K562 (cell line): ENCODE results near the gene BMI1. TPM values are rescaled to one million over a fixed set of nuclear protein-coding genes. Genes with fewer than 3 reads are reported as not detected.

ENCODE experiments used
- ATAC-seq: fragments of 200-7000 bp; cut with Tn5 transposase; 3 replicates; pipeline ENCODE4 v1.9.1; 2020; ENCODE audit warnings: moderate library complexity
- BruUV-seq: library from RNA; stranded (reverse); fragments of 400-500 nt; replicated peaks from 2 replicates; lab custom pipeline; 2021; lab: Mats Ljungman, UMichigan
- CTCF ChIA-PET: fragments of 300-600 bp; formaldehyde crosslinking; extraction: SDS; loops from one replicate; lab custom pipeline; 2021; ENCODE audit warnings: low intra/inter-chr PET ratio; lab: Yijun Ruan, JAX
- POLR2A ChIA-PET: fragments of 300-600, 350-650 bp; sonication (Branson Sonifier 250); formaldehyde crosslinking; extraction: SDS; loops from one replicate; lab custom pipeline; 2021; ENCODE audit warnings: antibody characterized with exemption, inconsistent platforms; lab: Yijun Ruan, JAX
- DNase-seq, 4 experiments: peaks; one replicate each; pipeline versions ENCODE4 v3.0.0 to v3.0.0-alpha.2; 2011 to 2018; ENCODE audit warnings: low spot score in 3 of 4, mixed read lengths in 3 of 4; ENCODE audit errors: extremely low read depth in 1 of 4
- FAIRE-seq: peaks from 2 replicates; lab custom pipeline; 2011; peaks lifted over from hg19 to GRCh38; lab: Jason Lieb, UNC
- H2AFZ ChIP-seq: 2 replicates; pipeline ENCODE4 v1.6.0; 2011; ENCODE audit warnings: low read depth, low read length, control low read depth, inconsistent platforms
- H3K27ac ChIP-seq: fragments of 200-600 bp; 3 replicates; pipeline ENCODE4 v1.8.0; 2011; ENCODE audit warnings: low read depth, mild to moderate bottlenecking, control low read depth, inconsistent platforms, low read length, moderate library complexity, mixed read lengths; ENCODE audit errors: extremely low read depth
- H3K27me3 ChIP-seq, 2 experiments: fragments of 300-600 bp in 1 of 2; 2 replicates in 1 of 2; 3 replicates in 1 of 2; pipeline versions ENCODE4 v1.6.0 to v1.8.0; 2011; ENCODE audit warnings: inconsistent platforms in 2 of 2, low read length in 2 of 2, mild to moderate bottlenecking in 1 of 2, mixed read lengths in 1 of 2, moderate library complexity in 1 of 2; ENCODE audit not compliant: control insufficient read depth in 2 of 2, insufficient read depth in 2 of 2
- H3K36me3 ChIP-seq: fragments of 300-600 bp; 3 replicates; pipeline ENCODE4 v1.8.0; 2011; ENCODE audit warnings: mild to moderate bottlenecking, low read length, inconsistent platforms; ENCODE audit not compliant: control insufficient read depth, insufficient read depth
- H3K4me1 ChIP-seq, 2 experiments: fragments of 200-600 bp in 1 of 2; replicated peaks in 1 of 2; 2 replicates in 1 of 2; 3 replicates in 1 of 2; pipeline versions ENCODE4 v1.5.1 to v1.8.0; 2011; ENCODE audit warnings: inconsistent platforms in 2 of 2, low read length in 2 of 2, mild to moderate bottlenecking in 1 of 2, mixed read lengths in 1 of 2, moderate library complexity in 1 of 2; ENCODE audit not compliant: control insufficient read depth in 2 of 2, insufficient read depth in 2 of 2
- H3K4me2 ChIP-seq: 2 replicates; pipeline ENCODE4 v1.6.1; 2011; ENCODE audit warnings: low read length, control low read depth, inconsistent platforms, mixed read lengths; ENCODE audit not compliant: insufficient read depth
- H3K4me3 ChIP-seq: fragments of 200-600 bp; sonication (generic), shearing (Covaris generic); 2 replicates; pipeline ENCODE4 v1.5.1; 2016; ENCODE audit warnings: control low read depth, inconsistent platforms
- H3K79me2 ChIP-seq: fragments of 200-600 bp; 3 replicates; pipeline ENCODE4 v1.8.0; 2011; ENCODE audit warnings: low read length, inconsistent platforms; ENCODE audit not compliant: control insufficient read depth, insufficient read depth
- H3K9ac ChIP-seq, 2 experiments: 2 replicates each; pipeline versions ENCODE4 v1.6.0 to v1.6.1; 2011; ENCODE audit warnings: low read depth in 2 of 2, low read length in 2 of 2, control low read depth in 1 of 2, inconsistent platforms in 1 of 2, mild to moderate bottlenecking in 1 of 2, mixed read lengths in 1 of 2; ENCODE audit not compliant: insufficient read depth in 1 of 2
- H3K9me1 ChIP-seq: one replicate; pipeline ENCODE4 v1.6.0; 2011; ENCODE audit warnings: inconsistent platforms, mild to moderate bottlenecking, low read length, moderate library complexity; ENCODE audit not compliant: control insufficient read depth, insufficient read depth
- H3K9me3 ChIP-seq: replicated peaks from 2 replicates; pipeline ENCODE4 v1.5.1; 2011; ENCODE audit warnings: low read depth, low read length, inconsistent platforms; ENCODE audit not compliant: control insufficient read depth, insufficient read depth
- H4K20me1 ChIP-seq: replicated peaks from 2 replicates; pipeline ENCODE4 v1.6.1; 2011; ENCODE audit warnings: low read length, inconsistent platforms, mixed read lengths; ENCODE audit not compliant: control insufficient read depth, insufficient read depth
- C11orf30 ChIP-seq: fragments of 450-650 bp; IDR thresholded peaks from 2 replicates; pipeline ENCODE4 v1.6.1; 2016; ENCODE audit warnings: low read depth, mild to moderate bottlenecking
- FOS ChIP-seq: IDR thresholded peaks from 3 replicates; pipeline ENCODE4 v1.6.1; 2011; ENCODE audit not compliant: insufficient read length; ENCODE audit errors: extremely low read depth
- ILF3 ChIP-seq: fragments of 450-650 bp; IDR thresholded peaks from 2 replicates; pipeline ENCODE4 v1.6.1; 2018; ENCODE audit warnings: antibody characterized with exemption, mild to moderate bottlenecking, moderate library complexity, borderline replicate concordance
- MAFK ChIP-seq: IDR thresholded peaks from 2 replicates; pipeline ENCODE4 v1.6.1; 2011; ENCODE audit warnings: low read length, improper control_type of control experiment
- NCOA2 ChIP-seq, 2 experiments: fragments of 450-650 bp; IDR thresholded peaks; 2 replicates each; pipeline ENCODE4 v1.6.1; 2018; ENCODE audit warnings: mild to moderate bottlenecking in 2 of 2, moderate library complexity in 1 of 2; ENCODE audit not compliant: partially characterized antibody in 2 of 2
- NFE2 ChIP-seq: IDR thresholded peaks from 2 replicates; pipeline ENCODE4 v1.6.1; 2014; ENCODE audit warnings: antibody characterized with exemption, low read depth
- TOE1 ChIP-seq, 2 experiments: fragments of 450-650 bp in 1 of 2; sonication (generic) in 1 of 2; formaldehyde crosslinking in 1 of 2; IDR thresholded peaks; 2 replicates each; pipeline versions ENCODE4 v1.7.1 to v1.8.0; 2016 to 2022; ENCODE audit warnings: borderline replicate concordance in 2 of 2, mild to moderate bottlenecking in 2 of 2, antibody characterized with exemption in 1 of 2, inconsistent platforms in 1 of 2, low read depth in 1 of 2, missing genetic modification reagents in 1 of 2, moderate library complexity in 1 of 2
- ZKSCAN1 ChIP-seq: fragments of 150-350 bp; IDR thresholded peaks from 2 replicates; pipeline ENCODE4 v1.6.1; 2016; ENCODE audit warnings: low read depth, low read length
- ZNF24 ChIP-seq: fragments of 450-650 bp; IDR thresholded peaks from 2 replicates; pipeline ENCODE4 v1.6.1; 2016
- WGBS: fragments of 100-300 bp; shearing (Covaris generic); methylation state at CpG from one replicate; pipeline ENCODE4 v1.1.6; 2016; ENCODE audit warnings: low coverage, mixed read lengths; ENCODE audit not compliant: insufficient coverage; ENCODE audit errors: missing lambda C conversion rate; 5-methylcytosine and 5-hydroxymethylcytosine counted together
- in situ Hi-C: fragments of 300-500 bp; cut with MboI; formaldehyde crosslinking; loops from 4 replicates; pipeline ENCODE4 v1.15.0; 2018; ENCODE audit warnings: inconsistent platforms, mixed read lengths
- intact Hi-C: fragments of 100-400 bp; cut with micrococcal nuclease; formaldehyde crosslinking; loops from 2 replicates; pipeline ENCODE4 v1.14.2; 2022
- polyA plus RNA-seq, 8 experiments: library from polyadenylated mRNA; depleted of rRNA in 4 of 8; stranded (reverse) in 5 of 8; unstranded in 3 of 8; fragments of >200 nt; fragmentation: Nextera tagmentation in 2 of 8; fragmentation: Illumina TruSeq in 1 of 8; extraction: Ambion mirVana in 2 of 8; extraction: Trizol in 1 of 8; gene quantifications; 2 replicates each; pipeline versions ENCODE4 v1.2.1 to v1.2.3, GENCODE V29; 2011 to 2014; ENCODE audit warnings: inconsistent platforms in 1 of 8, missing spikeins in 1 of 8
- total RNA-seq, 7 experiments: library from RNA; depleted of rRNA in 6 of 7; stranded (reverse); fragments of >200 nt in 6 of 7; fragmentation: Illumina TruSeq in 2 of 7; extraction: Trizol in 2 of 7; gene quantifications; 2 replicates each; pipeline versions ENCODE4 v1.2.1 to v1.2.3, GENCODE V29; 2011 to 2021; ENCODE audit warnings: low replicate concordance in 1 of 7
- TF ChIP-seq, protein P1 (sequence below), 2 experiments: fragments of 450-650 bp in 1 of 2; sonication (generic) in 1 of 2; formaldehyde crosslinking in 1 of 2; IDR thresholded peaks; 2 replicates each; pipeline versions ENCODE4 v1.7.1 to v1.9.0; 2016 to 2022; ENCODE audit warnings: inconsistent platforms in 1 of 2, mild to moderate bottlenecking in 1 of 2, missing genetic modification reagents in 1 of 2
- TF ChIP-seq, protein P2 (sequence below), 2 experiments: fragments of 450-650 bp in 1 of 2; sonication (generic) in 1 of 2; formaldehyde crosslinking; conservative IDR thresholded peaks; 2 replicates each; pipeline versions ENCODE4 v1.4.0 to v1.8.1; 2020 to 2022; ENCODE audit warnings: mild to moderate bottlenecking in 1 of 2, missing genetic modification reagents in 1 of 2

The BMI1 gene
- total and polyA plus RNA-seq, 9 of the 15 experiments (the other 6 are each of a cell fraction or from before 2014, with no cell fraction given) = 21.4 to 103 (median 70.8) TPM

DNA sequence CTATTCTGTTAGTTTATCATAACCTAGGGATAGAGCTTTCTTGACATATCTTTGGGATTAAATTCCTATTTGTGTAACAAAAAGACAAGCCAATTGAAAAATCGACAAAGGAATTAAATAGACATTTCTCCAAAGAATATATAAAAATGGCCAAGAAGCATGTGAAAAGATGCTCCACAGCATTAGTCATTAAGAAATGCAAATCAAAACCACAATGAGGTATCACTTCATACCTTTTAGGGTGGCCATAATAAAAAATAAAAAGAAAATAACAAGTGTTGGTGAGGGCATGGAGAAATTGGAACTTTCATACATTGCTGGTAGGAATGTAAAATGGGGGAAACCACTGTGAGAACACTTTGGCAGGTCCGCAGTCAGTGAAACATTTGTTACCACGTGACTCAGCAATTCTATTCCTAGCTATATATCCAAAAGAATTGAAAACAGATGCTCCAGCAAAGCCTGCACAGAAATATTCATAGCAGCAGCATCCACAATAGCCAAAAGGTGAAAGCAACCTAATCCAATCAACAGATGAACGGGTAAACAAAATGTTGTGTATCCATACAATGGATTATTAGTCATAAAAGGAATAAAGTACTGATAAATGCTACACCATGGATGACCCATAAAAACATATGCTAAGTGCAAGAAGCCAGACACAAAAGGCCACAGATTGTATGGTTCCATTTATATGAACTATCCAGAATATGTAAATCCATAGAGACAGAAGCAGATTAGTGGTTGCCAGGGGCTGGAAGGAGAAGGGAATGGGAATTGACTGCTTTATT, 44.9 kb downstream of the BMI1 start:
- H3K9me3 ChIP-seq = no peaks in the 10 kb centered on the region
- FAIRE-seq (no peak), ATAC-seq (no peak), DNase-seq (no peak)
- WGBS = 62% methylated on average over 4 of the region's 4 CpGs
- H4K20me1 ChIP-seq = no peaks in the 10 kb centered on the region
- no peaks in the 10 kb centered on the region for H3K9me1 ChIP-seq
- no peaks in the 10 kb centered on the region for H3K27me3 ChIP-seq
- ChIA-PET POLR2A (interaction anchor here (1.1 to 1.2 kb wide), 2 partner anchors 11 to 51 kb away, joined by 3 read pairs; no protein-coding TSS in a partner anchor), CTCF (no interaction called here)
- no peak overlapping the region for H2AFZ ChIP-seq
- H3K4me3 ChIP-seq = no peak overlapping the region
- no peak overlapping the region for H3K27ac ChIP-seq
- intact Hi-C loops (no loop called here), in situ Hi-C loops (no loop called here)
- BruUV-seq = no TSS peak
- H3K36me3 ChIP-seq = no peaks in the 10 kb centered on the region
- H3K4me1 ChIP-seq = peaks cover 0 to 19% of the 10 kb centered on the region in 2 experiments; a peak in 3 of 5 replicates
- H3K79me2 ChIP-seq = no peaks in the 10 kb centered on the region
- no peak overlapping the region for H3K9ac ChIP-seq
- no peak overlapping the region for H3K4me2 ChIP-seq
- no peak for TF ChIP-seq ZKSCAN1
- peak; percentile 55 for TF ChIP-seq C11orf30
- peak; percentile 78 for TF ChIP-seq NFE2
- no peak for TF ChIP-seq FOS
- TF ChIP-seq ZNF24 = no peak
- no peak for TF ChIP-seq NCOA2 (IDR thresholded peaks at IDR 0.05; ENCODE audit: partially characterized antibody in 2 of 2)
- TF ChIP-seq, protein P1, sequence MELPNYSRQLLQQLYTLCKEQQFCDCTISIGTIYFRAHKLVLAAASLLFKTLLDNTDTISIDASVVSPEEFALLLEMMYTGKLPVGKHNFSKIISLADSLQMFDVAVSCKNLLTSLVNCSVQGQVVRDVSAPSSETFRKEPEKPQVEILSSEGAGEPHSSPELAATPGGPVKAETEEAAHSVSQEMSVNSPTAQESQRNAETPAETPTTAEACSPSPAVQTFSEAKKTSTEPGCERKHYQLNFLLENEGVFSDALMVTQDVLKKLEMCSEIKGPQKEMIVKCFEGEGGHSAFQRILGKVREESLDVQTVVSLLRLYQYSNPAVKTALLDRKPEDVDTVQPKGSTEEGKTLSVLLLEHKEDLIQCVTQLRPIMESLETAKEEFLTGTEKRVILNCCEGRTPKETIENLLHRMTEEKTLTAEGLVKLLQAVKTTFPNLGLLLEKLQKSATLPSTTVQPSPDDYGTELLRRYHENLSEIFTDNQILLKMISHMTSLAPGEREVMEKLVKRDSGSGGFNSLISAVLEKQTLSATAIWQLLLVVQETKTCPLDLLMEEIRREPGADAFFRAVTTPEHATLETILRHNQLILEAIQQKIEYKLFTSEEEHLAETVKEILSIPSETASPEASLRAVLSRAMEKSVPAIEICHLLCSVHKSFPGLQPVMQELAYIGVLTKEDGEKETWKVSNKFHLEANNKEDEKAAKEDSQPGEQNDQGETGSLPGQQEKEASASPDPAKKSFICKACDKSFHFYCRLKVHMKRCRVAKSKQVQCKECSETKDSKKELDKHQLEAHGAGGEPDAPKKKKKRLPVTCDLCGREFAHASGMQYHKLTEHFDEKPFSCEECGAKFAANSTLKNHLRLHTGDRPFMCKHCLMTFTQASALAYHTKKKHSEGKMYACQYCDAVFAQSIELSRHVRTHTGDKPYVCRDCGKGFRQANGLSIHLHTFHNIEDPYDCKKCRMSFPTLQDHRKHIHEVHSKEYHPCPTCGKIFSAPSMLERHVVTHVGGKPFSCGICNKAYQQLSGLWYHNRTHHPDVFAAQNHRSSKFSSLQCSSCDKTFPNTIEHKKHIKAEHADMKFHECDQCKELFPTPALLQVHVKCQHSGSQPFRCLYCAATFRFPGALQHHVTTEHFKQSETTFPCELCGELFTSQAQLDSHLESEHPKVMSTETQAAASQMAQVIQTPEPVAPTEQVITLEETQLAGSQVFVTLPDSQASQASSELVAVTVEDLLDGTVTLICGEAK (IDR thresholded peaks at IDR 0.05) = no peak
- TF ChIP-seq, protein P1 (CRISPR knock-in tag; IDR thresholded peaks at IDR 0.05) = no peak
- TF ChIP-seq, protein P2, sequence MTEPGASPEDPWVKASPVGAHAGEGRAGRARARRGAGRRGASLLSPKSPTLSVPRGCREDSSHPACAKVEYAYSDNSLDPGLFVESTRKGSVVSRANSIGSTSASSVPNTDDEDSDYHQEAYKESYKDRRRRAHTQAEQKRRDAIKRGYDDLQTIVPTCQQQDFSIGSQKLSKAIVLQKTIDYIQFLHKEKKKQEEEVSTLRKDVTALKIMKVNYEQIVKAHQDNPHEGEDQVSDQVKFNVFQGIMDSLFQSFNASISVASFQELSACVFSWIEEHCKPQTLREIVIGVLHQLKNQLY (CRISPR knock-in tag; conservative IDR thresholded peaks at IDR 0.05) = no peak
- TF ChIP-seq ILF3 = no peak
- TF ChIP-seq TOE1 (IDR thresholded peaks at IDR 0.05; ENCODE audit: borderline replicate concordance) = no peak
- no peak for TF ChIP-seq TOE1 (CRISPR knock-in tag; IDR thresholded peaks at IDR 0.05; ENCODE audit: borderline replicate concordance, low read depth)
- peak; percentile 53; the same call in 1 of the 2 replicates for TF ChIP-seq MAFK
